GM21528 (cell line): Measurements from ENCODE around the gene GGCX.
"Not testable (repeated sequence)": the region's sequence is repeated elsewhere in the genome, so short reads cannot be mapped to it uniquely, and the experiment has no call there.

ENCODE experiments used
- ATAC-seq: cut with Tn5 transposase; IDR thresholded peaks from one replicate; pipeline ENCODE4 v1.9.1; 2021; ENCODE audit warnings: mild to moderate bottlenecking, moderate library complexity; ENCODE audit not compliant: unreplicated experiment, low FRiP score

GGCX gene

DNA sequence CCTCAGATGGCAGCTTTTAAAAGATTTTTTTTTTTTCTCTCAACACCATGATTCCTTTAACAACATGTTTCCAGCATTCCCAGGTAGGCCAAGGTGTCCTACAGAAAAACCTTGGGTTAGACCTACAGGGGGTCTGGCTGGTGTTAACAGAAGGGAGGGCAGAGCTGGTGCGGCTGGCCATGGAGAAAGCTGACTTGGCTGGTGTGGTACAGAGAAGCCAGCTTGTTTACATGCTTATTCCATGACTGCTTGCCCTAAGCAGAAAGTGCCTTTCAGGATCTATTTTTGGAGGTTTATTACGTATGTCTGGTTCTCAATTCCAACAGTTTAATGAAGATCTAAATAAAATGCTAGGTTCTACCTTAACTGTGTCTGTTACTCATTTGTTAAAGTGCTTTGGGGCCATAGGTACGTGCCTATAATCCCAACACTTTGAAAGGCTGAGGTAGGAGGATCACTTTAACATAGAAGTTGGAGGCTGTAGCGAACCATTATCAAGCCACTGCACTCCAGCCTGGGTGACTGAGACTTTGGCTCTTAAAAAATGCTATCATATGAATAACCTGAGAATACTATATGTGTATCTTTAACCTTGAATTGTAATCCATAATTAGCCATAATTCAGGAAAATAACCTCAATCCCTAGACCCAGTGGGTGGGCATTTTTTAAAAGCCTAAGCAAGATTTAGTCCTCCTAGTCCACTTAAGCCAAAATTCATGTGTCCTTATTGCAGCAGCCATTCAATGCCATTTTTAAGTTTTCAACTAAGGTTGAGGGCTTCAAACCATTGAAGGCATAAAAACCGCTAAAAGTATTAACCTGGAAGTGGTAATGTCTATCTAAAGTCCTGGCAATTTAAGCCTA is 16.1 kb downstream of the GGCX start:
- not testable (repeated sequence) for ATAC-seq

DNA sequence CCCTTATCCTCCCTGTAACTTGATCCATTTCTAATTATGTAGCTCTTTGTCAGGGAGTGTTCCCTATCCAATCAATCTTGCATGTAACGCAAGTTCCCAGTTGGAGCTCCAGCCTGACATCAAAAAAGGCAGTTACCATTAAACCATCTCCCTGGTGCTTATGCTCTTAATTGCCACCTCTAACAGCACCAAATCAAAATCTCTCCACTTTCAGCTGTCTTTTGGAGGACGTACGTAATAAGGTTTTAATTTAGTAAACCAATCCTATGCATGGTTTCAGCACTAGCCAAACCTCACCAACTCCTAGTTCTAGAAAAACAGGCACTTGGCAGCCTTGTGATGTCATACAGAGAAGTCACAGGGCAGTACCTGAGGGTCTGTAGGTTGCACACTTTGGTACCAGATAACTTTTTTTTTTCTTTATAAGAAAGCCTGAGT is 17.0 kb downstream of the GGCX start:
- not testable (repeated sequence) for ATAC-seq

DNA sequence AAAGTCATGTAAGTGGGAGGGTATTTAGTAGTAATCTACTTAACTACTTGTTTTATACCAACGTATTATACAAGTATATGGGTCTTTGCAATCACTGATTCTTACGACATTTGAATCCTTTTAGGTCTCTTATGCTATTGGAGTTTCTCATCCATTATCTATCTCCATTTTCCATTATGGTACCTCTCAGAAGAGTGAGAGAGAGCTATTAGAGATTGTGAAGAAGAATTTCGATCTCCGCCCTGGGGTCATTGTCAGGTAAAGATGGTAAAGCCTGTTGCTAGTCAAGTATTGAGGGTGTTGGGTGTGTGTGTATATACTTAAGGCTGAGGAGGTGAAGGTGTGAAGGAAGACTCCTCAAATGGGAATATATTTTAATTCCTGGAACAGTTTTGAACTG is 18.5 kb downstream of the GGCX start:
- no peak for ATAC-seq

DNA sequence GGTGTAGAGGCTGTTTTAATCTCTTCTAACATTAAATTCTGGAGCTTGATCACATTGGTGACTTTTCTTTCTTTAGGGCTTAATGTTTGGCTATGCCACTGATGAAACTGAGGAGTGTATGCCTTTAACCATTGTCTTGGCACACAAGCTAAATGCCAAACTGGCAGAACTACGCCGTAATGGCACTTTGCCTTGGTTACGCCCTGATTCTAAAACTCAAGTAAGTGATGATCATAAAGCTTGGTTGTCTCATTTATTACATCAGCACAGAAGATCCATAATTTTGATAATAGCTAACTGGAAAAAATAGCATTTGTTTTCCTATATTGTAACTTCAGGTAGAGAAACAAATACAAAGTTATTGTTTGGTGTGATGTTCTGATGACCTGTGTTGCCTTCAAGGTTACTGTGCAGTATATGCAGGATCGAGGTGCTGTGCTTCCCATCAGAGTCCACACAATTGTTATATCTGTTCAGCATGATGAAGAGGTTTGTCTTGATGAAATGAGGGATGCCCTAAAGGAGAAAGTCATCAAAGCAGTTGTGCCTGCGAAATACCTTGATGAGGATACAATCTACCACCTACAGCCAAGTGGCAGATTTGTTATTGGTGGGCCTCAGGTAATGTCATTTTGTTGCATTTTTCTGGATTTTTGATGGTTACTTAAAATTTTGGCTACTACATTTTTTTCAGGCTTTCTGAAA is 19.4 kb downstream of the GGCX start:
- ATAC-seq: no peak

DNA sequence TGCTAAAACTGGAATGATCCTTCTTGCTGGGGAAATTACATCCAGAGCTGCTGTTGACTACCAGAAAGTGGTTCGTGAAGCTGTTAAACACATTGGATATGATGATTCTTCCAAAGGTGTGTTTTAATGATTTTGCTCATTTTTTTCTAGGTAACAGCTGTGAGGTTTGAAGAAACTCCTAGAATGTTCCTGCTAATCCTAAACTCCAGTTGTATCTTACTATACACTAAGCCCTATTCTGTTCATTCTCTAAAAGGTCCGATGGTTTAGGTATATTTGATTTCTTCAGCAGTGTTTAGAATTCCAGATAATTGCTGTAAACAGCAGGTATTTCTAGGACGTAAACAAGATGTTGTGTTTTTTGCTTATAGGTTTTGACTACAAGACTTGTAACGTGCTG is 20.0 kb downstream of the GGCX start:
- no peak for ATAC-seq

DNA sequence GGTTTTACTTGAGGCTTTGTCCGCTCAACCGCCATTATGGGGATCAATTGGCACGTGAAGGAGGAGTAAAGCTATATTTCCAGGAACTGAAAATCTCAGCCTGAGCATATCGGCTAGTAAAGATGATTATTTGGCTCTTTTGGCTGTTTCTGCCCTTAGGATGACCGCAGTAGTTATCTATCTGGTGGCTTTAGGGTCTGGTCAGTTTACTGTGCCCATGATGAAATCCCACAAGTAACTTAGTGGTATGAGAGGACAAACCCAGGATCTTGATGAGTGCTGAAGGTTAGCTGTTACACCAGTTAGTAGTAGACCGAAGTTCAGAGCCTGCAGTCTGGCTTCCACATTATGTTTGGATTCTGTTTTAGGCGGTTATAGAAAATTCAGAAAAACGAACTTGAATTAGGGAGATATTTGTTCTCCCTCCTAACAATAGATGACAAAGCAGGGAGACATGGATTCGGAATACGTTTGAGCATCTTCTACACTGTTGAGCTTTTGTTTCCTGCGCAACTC is 21.1 kb downstream of the GGCX start:
- ATAC-seq: no peak

DNA sequence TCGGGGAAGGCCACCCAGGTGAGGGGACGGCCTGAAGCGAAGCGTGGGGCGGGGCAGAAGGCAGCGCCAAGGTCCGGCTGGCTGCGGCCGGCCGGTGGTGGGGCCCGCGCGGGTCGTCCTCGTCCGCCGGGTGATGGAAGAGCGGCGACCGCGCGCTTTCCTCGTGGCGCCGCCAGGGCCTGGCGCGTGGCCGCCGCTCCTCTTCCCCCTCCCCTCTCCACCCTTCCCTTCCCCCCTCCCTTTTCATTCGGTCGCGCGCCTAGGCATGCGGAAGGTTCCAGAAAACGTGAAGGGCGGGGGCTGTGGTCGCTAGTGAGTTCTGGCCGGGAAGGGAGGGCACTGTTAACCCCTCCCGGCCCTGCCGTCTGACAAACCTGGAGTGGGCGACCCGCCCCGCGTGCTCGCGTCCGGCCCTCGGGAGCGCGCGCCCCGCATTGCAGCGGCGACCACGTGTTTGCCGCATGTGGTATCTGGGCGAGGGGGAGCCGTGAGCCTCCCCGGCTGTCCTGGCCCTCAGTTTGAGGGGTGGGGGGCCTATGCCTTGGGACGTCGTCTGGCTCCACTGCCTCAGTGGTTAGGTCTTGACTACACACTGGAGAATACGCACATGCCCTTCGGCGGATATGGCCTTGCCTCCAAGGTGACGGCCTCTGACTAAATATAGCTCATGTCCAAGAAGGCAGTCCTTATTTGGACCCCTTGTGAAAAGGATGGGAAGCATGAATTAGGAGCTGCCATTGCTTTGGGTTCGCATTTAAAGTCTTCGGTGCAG is 21.7 kb downstream of the GGCX start:
- ATAC-seq: peak; percentile 33

DNA sequence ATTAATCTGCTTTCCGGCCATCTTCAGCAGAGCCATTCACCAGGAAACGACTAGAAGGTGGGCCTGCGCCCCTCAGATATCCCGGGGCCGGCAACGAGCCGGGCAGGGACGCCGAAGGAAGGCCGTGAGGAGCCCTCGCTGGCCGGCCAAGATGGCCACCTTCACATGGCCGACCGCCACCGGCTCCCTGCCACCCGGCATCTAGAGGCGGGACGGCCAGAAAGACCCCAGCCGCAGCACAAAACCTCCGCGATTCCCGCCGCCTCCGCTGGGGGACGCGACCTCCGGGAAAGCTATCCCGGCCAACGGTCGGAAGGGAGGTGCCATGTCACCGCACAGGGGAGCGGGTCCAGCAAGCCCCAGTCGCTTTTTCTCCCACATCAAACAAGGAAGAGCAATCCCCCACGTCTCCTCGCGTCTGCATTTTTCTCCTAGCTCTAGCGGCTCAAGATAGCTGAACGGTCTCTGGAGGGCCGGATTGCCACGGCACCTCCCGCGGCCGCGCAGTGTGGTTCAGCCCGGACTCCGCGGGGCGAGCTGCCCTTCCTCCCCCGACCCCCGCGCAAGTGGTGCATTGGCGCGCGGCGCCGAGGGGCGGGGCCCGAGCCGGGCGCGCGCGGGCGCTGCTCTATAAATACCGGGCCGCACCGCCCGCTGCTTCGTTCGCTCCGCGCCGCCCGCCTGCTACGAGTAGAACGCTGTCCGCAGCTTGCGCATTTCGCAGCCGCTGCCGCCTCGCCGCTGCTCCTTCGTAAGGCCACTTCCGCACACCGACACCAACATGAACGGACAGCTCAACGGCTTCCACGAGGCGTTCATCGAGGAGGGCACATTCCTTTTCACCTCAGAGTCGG is 22.6 kb downstream of the GGCX start, which contains the start of gene MAT2A:
Gene MAT2A (plus strand): TSS at position 662 of the 854 bp plus-strand sequence. CDS start 120 bp downstream, at position 782.
- ATAC-seq: peak; percentile 75

DNA sequence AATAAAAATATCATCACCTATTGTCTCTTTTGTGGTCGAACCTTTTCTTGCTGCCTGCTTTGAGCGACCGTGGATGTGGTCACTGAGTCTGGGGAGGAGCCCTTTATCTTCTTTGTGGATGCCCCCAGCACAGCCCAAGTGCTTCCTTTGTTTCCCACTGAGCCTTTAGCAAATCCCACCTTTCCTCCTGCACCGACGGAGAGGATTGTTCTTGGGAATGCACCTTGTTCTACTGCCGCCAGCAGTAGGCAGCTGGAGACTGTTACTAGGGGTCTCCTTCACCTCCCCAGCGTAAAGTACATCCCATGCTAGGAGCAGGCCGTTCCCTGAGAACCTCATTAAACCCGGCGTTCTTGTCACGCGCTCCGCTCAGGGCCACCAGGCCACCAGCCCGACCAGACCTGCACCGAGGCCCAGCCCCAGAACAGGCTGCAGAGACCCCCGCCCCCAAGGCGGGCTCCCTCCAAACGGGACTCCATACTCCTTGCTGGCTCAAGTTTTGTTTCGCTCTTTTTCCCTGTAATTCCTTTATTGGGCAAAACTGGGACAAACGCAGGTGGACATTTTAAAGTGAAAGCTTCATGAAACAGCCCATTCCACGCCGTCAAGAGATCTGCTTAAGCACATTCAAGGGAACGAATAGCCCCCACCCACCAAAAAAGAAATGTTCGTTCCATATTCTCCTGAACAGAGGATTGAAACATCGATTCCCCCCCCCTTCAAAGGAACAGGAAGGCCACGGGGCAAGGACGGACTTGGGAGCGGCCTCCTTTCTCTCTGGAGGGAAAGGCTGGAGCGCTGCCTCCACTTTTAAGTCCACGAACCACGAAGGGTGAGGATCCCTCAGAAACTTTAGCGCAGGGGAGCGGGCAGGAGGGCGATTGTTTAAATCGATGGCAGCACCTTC is 23.4 kb downstream of the GGCX start:
- ATAC-seq: peak; percentile 1

DNA sequence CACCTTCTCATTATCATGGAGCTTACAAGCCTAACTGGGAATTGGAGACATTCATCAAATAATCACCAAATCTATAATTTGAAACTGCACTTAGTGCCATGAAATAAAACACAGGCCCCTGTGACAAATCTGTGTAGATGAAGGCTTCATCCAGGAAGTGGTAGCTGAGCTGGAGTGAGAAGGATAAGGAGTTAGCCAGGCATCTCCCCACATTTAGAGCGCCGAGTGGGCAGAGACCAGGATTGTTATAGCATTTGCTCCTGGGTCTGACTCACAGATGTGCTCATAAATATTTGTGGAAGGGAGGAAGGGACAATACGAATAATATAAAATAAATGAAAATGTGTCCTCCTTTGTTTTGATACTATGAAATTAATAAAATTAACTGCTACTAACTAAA is 24.8 kb downstream of the GGCX start:
- ATAC-seq: no peak

DNA sequence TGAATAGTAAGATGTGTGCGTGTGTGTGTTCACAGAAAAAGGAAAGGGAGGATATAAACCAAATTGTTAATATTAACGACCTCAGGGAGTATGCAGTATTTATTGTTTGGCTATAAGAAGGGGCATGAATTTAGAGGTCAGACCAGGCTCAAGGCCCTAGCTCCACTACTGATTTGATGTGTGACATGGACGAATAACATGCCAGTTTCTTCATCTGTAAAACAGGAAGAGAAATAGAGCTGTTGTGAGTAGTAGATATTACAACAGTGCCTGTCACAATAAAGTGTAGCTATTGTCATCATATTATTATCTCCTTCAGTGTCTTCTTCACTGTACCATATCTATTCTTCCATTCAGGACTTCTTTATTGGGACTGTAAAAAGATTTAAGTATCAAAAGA is 26.4 kb downstream of the GGCX start:
- ATAC-seq: no peak

DNA sequence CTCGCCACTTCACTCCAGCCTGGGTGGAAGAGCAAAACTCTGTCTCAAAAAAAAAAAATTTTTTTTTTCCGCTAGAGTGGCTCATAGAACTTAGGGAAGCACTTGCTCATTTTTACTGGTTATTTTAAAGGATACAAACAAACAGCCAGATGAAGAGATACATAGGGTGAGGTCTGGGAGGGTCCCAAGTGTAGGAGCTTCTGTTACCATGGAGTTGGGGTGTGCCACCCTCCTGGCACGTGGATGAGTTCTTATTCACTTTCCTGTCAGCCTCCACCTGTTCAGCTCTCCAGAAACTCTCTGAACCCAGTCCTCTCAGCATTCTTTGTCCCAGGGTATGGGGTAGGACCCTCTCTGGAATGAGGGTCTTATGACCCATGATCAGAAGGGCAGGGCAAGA is 27.2 kb downstream of the GGCX start:
- no peak for ATAC-seq

DNA sequence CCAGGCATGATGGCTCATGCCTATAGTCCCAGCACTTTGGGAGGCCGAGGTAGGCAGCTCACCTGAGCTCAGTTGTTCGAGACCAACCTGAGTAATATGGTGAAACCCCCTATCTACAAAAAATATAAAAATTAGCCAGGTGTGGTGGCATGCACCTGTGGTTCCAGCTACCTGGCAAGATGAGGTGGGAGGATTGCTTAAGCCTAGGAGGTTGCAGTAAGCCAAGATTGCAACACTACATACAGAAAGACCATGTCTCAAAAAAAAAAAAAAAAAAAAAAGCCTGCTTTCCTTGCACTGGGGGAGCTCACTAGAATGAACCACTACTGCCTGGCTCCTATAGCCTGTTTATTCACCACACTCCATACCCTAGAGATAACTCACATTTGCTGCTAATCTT is 29.7 kb downstream of the GGCX start:
- no peak for ATAC-seq

DNA sequence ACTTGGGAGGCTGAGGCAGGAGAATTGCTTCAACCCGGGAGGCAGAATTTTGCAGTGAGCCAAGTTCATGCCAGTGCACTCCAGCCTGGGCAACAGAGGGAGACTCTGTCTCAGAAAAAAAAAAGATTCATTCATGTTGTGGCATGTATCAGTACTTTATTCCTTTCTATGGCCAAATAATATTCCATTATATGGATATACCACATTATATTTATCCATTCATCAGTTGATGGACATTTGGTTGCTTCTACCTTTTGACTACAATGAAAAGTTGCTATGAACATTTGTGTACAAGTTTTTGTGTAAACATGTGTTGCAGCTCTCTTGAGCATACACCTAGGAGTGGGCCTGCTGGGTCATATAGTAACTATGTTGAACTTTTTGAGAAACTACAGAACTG is 31.5 kb downstream of the GGCX start:
- no peak for ATAC-seq

DNA sequence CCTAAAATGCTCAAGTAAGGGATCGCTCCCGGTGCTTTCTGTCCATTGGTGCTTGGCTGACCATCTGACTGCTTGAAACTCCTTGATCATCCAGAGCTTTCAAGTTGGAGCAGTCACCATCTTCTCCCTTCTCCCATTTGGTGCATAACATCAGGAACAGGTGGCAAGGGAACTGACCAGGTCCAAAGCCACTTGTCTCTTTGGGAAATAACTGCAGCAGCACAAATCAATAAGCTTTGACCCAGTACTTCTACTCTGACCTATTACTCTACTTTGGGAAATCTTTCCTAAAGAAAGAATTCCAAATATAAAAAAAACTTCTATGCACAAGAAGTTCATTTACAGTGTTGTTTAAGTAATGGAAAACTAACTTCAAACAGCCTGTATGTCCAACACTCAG is 32.9 kb downstream of the GGCX start:
- ATAC-seq: no peak

DNA sequence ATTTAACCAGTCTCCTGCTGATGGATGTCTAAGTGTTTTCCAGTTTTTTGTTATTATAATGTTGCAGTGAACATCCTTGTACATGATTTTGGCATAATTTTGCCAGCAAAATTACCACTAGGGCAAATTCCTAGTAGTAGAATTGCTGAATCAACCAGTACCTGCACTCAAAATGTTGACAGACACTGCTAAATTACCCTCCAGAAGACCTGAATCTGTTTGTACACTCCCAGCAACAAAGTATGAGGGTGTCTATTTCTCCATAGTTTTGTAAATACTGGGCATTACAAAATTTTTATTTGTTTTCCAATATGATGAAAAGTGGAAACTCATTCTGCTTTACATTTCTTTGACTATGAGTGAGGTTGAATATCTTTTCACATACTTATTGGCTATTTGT is 33.5 kb downstream of the GGCX start:
- ATAC-seq: no peak

DNA sequence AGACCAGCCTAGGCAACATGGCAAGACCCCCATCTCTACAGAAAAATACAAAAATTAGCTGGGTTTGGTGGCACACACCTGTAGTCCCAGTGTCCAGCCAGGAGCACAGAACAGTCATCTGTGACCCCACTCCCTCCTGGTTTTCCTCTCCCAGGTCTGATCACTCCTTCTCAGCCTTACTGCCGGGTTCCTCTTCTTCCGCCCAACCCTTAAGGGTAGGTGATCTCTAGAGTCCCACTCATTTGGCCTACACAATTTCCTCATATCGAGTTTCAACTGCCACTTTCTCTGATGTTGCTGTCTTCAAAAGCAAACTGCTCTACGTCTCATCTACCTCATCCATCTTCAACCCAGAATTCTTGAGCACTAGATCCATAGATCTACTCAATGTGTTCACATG is 35.7 kb downstream of the GGCX start:
- no peak for ATAC-seq

DNA sequence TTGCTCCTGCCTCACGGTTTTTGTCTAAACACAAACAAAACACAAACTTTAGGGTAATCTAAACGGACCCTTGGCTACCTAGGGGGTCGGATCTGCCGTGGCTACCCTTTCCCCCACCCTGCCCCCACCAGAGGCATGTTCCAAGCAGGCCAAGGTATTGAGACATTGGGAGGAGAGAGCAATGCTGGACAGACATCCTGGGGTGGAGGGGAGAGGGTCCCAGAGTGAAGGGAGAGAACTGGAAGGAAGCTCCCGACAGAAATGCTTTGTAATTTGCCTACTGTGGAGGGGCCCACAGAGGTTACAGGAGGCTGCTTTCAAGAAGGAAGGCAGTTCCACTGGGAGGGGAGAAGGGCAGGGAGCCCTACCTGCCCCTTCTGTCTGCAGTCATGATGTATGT is 36.3 kb downstream of the GGCX start:
- no peak for ATAC-seq

DNA sequence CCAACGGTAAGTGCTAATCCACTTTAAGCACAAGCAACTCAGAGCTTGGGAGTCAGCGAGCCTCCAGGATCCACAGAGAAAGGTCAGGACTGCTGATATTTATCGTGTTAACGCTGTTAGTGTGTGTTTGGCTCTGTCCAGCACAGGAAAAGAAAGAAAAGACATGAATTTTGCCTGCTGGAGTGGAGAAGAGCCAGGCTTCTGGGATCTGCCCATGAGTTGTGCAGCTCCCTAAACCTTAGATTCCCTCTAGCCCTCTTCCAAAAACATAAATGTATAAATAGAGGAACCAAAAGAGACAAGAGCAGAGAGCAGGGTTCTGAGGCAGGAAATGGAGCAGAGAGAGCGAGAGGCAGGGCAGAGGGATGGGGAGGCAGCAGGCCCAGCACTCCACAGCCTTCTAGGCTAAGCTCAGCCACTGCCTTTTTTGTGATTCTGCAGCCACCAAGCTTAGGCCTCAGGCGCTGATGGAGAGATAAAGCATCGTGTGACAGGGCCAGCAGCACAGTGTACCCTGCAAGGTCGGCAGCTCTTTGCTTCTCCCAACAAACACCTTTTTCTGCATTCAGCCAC is 36.9 kb downstream of the GGCX start:
- ATAC-seq: no peak
